Measurements from ENCODE around the gene SOD2. TPM values are rescaled to one million over a fixed set of nuclear protein-coding genes. Genes with fewer than 3 reads are reported as not detected.

SOD2 gene
- total and polyA plus RNA-seq, 9 of the 15 experiments (the other 6 are each of a cell fraction or from before 2014, with no cell fraction given): 39.8 to 140 (median 95.8) TPM

DNA sequence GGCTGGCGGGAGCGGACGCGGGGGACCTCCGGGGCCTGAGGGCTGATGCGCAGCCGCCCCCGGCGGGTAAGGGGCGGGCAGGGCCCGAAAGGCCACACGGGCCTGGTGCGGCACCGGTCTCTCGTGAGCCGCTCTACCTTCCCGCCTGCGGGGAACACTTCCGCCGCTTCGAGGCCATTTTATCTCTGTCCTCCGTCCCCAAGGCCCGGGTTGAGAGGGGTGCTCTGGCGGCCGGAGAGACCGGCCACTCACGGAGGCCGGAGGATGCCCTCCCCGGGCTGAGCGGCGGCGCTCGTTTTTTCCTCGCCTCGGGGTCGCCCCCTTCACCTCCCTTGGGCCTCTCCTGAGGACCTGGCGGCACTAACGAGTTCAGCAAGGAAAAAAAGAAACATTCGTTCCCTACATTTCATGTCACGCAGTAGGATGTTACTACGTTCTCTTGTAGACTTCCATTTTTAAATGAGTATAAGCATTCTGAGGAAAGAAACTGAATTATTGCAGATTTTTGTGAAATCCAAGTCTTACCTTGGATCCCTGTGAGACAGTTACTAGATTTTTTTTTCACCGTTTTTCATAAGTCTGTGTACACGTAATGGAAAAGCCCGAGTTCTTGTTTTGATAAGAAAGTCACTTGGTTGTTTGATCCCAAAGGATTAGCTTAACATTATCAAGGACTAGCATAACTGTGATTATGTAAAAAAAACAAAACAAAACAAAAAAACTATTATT, 34.8 kb upstream of the SOD2 start:
- peak overlapping the region; percentile 48; the same call in 1 of the 2 replicates for H2AFZ ChIP-seq (ENCODE audit: low read depth, low read length)
- intact Hi-C loops (cut with micrococcal nuclease): loop anchor here (1.0 to 10.0 kb wide), 4 partner anchors 34 to 247 kb away; partner anchors contain the start of genes ACAT2, MRPL18 and SOD2
- TF ChIP-seq ZBED1 (IDR thresholded peaks at IDR 0.05): no peak
- TF ChIP-seq POLR2AphosphoS2 (IDR thresholded peaks at IDR 0.05; ENCODE audit: low read length): no peak
- TF ChIP-seq RBBP5 (IDR thresholded peaks at IDR 0.05; ENCODE audit: borderline replicate concordance, insufficient read depth, low read length, poor library complexity, severe bottlenecking): peak; percentile 75
- TF ChIP-seq NR3C1 (CRISPR knock-in tag; IDR thresholded peaks at IDR 0.05): no peak
- no peak for TF ChIP-seq DIDO1 (tag; IDR thresholded peaks at IDR 0.05; ENCODE audit: low read depth)
- TF ChIP-seq PREB (CRISPR knock-in tag; IDR thresholded peaks at IDR 0.05): peak; percentile 20; the same call in 1 of the 2 replicates
- no peak for TF ChIP-seq SIN3B (IDR thresholded peaks at IDR 0.05; ENCODE audit: low read depth)
- TF ChIP-seq UBTF (IDR thresholded peaks at IDR 0.05; ENCODE audit: borderline replicate concordance in 1 of 2, low read depth in 2 of 2, low read length in 2 of 2): peak; percentile 92 to 96
- 0 out of 2 replicates have a peak, but pooled peaks have one; percentile 55 for TF ChIP-seq ZNF282 (CRISPR knock-in tag; IDR thresholded peaks at IDR 0.05)
- TF ChIP-seq ETV6 (IDR thresholded peaks at IDR 0.05; ENCODE audit: borderline replicate concordance in 1 of 2, low read depth in 2 of 2, low read length in 1 of 2): no peak
- TF ChIP-seq ETV6 (CRISPR knock-in tag; IDR thresholded peaks at IDR 0.05; ENCODE audit: borderline replicate concordance): no peak
- TF ChIP-seq GATAD2B (IDR thresholded peaks at IDR 0.05; ENCODE audit: borderline replicate concordance): 0 out of 2 replicates have a peak, but pooled peaks have one; percentile 2
- no peak for TF ChIP-seq TFAM (CRISPR knock-in tag; conservative IDR thresholded peaks at IDR 0.05)
- TF ChIP-seq, protein P1, sequence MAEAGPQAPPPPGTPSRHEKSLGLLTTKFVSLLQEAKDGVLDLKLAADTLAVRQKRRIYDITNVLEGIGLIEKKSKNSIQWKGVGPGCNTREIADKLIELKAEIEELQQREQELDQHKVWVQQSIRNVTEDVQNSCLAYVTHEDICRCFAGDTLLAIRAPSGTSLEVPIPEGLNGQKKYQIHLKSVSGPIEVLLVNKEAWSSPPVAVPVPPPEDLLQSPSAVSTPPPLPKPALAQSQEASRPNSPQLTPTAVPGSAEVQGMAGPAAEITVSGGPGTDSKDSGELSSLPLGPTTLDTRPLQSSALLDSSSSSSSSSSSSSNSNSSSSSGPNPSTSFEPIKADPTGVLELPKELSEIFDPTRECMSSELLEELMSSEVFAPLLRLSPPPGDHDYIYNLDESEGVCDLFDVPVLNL (CRISPR knock-in tag; IDR thresholded peaks at IDR 0.05; ENCODE audit: low read depth): peak; percentile 49; the same call in 1 of the 2 replicates
- TF ChIP-seq ZNF175 (CRISPR knock-in tag; IDR thresholded peaks at IDR 0.05; ENCODE audit: low read depth): no peak
- no peak for TF ChIP-seq POLR3G (IDR thresholded peaks at IDR 0.05; ENCODE audit: extremely low read depth, insufficient read length, insufficient replicate concordance)
- TF ChIP-seq HMGN3 (IDR thresholded peaks at IDR 0.05; ENCODE audit: borderline replicate concordance, extremely low read depth, insufficient read length, low read depth, low read length): no peak

More for the DNA sequence above, 34.8 kb upstream of the SOD2 start:
- Histone ChIP-seq H3K79me2 (ENCODE audit: control insufficient read depth, insufficient read depth, low read length) (peaks cover 96% of the 10 kb centered on the region), H3K9me3 (replicated peaks; ENCODE audit: control insufficient read depth, insufficient read depth, low read depth, low read length) (peaks cover 5% of the 10 kb centered on the region; the same call in 1 of the 2 replicates), H3K27ac (ENCODE audit: extremely low read depth, low read depth, low read length) (peak overlapping the region; percentile 98), H3K9ac (ENCODE audit: insufficient read depth in 1 of 2, low read depth in 2 of 2, low read length in 2 of 2) (peak overlapping the region; percentile 97 to 99), H3K36me3 (ENCODE audit: control insufficient read depth, insufficient read depth, low read length) (peaks cover 38% of the 10 kb centered on the region), H3K4me2 (ENCODE audit: insufficient read depth, low read length) (peak overlapping the region; percentile 78), H3K4me3 (peak overlapping the region; percentile 88), H3K27me3 (ENCODE audit: control insufficient read depth in 2 of 2, insufficient read depth in 2 of 2, low read length in 2 of 2) (no peaks in the 10 kb centered on the region), H3K9me1 (ENCODE audit: control insufficient read depth, insufficient read depth, low read length) (no peaks in the 10 kb centered on the region), H3K4me1 (replicated peaks in 1 of 2; ENCODE audit: control insufficient read depth in 2 of 2, insufficient read depth in 2 of 2, low read length in 2 of 2) (peaks cover 9 to 10% of the 10 kb centered on the region in 2 experiments; a peak in 4 of 5 replicates), H4K20me1 (replicated peaks; ENCODE audit: control insufficient read depth, insufficient read depth, low read length) (peaks cover 24% of the 10 kb centered on the region; the same call in 1 of the 2 replicates)
- in situ Hi-C loops (cut with MboI): no loop called here
- under 1% methylated on average over 42 of the region's 44 CpGs for WGBS (ENCODE audit: insufficient coverage, low coverage, missing lambda C conversion rate)
- ATAC-seq: peak; percentile 67
- no TSS peak for BruUV-seq (replicated peaks)
- DNase-seq (ENCODE audit: extremely low read depth in 1 of 4, low spot score in 3 of 4): peak in 2 of 4 experiments; percentile 67 to 78
- POLR2A ChIA-PET: interaction anchor here (0.9 to 3.6 kb wide), 12 partner anchors 8 to 63 kb away, joined by 3 to 28 read pairs (median 8); partner anchors contain the start of genes ACAT2, MRPL18 and TCP1
- CTCF ChIA-PET (ENCODE audit: low intra/inter-chr PET ratio): no interaction called here
- FAIRE-seq: no peak
